ENCODE results near the gene MUC6. TPM values are rescaled to one million over a fixed set of nuclear protein-coding genes. Genes with fewer than 3 reads are reported as not detected.

The MUC6 gene
- total RNA-seq, 1 experiment from 2014 or later, result 0.07 TPM

- H3K4me3 ChIP-seq, result no peak overlapping the region
- no peak overlapping the region for H3K4me2 ChIP-seq
- H3F3A ChIP-seq (ENCODE audit: insufficient read depth, low read depth), result no peaks in the 10 kb centered on the region
- ChIA-PET POLR2A (ENCODE audit: unreplicated experiment) (no interaction called here), CTCF (no interaction called here)
- no peaks in the 10 kb centered on the region for H3K9me2 ChIP-seq (ENCODE audit: insufficient read depth)
- BruUV-seq (replicated peaks), result no TSS peak
- no peaks in the 10 kb centered on the region for H3K36me3 ChIP-seq (ENCODE audit: low read depth)
- no peaks in the 10 kb centered on the region for H4K20me1 ChIP-seq (ENCODE audit: insufficient read depth)
- H3K27me3 ChIP-seq (ENCODE audit: insufficient read depth, low read depth), result no peaks in the 10 kb centered on the region
- intact Hi-C loops (cut with micrococcal nuclease; ENCODE audit: unreplicated experiment), result no loop called here
- DNase-seq, result no peak
- H3K9me3 ChIP-seq (ENCODE audit: insufficient read depth, low read depth), result no peaks in the 10 kb centered on the region
- no peaks in the 10 kb centered on the region for H3K79me2 ChIP-seq (ENCODE audit: low read depth)
- no peak overlapping the region for H2AFZ ChIP-seq
- no peak overlapping the region for H3K27ac ChIP-seq
- no peak for TF ChIP-seq CTCF (conservative IDR thresholded peaks at IDR 0.05)
- TF ChIP-seq EZH2 (IDR thresholded peaks at IDR 0.05; ENCODE audit: low read depth), result no peak
- H3K4me1 ChIP-seq (replicated peaks; ENCODE audit: insufficient read depth), result no peaks in the 10 kb centered on the region
These were observed 48.3 kb upstream of the MUC6 start for GRCh38 chr11:1084561-1085439.

GRCh38 chr11:1083621-1084551 is 47.4 kb upstream of the MUC6 start:
- no peak for TF ChIP-seq CTCF (conservative IDR thresholded peaks at IDR 0.05)
- no peak for TF ChIP-seq EZH2 (IDR thresholded peaks at IDR 0.05; ENCODE audit: low read depth)
- Histone ChIP-seq H2AFZ (no peak overlapping the region), H4K20me1 (ENCODE audit: insufficient read depth) (no peaks in the 10 kb centered on the region), H3K36me3 (ENCODE audit: low read depth) (no peaks in the 10 kb centered on the region), H3K27ac (no peak overlapping the region), H3K4me3 (no peak overlapping the region), H3K4me1 (replicated peaks; ENCODE audit: insufficient read depth) (no peaks in the 10 kb centered on the region), H3K9me3 (ENCODE audit: insufficient read depth, low read depth) (no peaks in the 10 kb centered on the region), H3K79me2 (ENCODE audit: low read depth) (no peaks in the 10 kb centered on the region), H3F3A (ENCODE audit: insufficient read depth, low read depth) (no peaks in the 10 kb centered on the region), H3K27me3 (ENCODE audit: insufficient read depth, low read depth) (no peaks in the 10 kb centered on the region), H3K4me2 (no peak overlapping the region; the same call in 1 of the 2 replicates), H3K9me2 (ENCODE audit: insufficient read depth) (no peaks in the 10 kb centered on the region)
- CTCF ChIA-PET, result no interaction called here
- no TSS peak for BruUV-seq (replicated peaks)
- DNase-seq, result peak in 1 of 2 experiments; percentile 59
- POLR2A ChIA-PET (ENCODE audit: unreplicated experiment), result no interaction called here
- intact Hi-C loops (cut with micrococcal nuclease; ENCODE audit: unreplicated experiment), result no loop called here

DNA sequence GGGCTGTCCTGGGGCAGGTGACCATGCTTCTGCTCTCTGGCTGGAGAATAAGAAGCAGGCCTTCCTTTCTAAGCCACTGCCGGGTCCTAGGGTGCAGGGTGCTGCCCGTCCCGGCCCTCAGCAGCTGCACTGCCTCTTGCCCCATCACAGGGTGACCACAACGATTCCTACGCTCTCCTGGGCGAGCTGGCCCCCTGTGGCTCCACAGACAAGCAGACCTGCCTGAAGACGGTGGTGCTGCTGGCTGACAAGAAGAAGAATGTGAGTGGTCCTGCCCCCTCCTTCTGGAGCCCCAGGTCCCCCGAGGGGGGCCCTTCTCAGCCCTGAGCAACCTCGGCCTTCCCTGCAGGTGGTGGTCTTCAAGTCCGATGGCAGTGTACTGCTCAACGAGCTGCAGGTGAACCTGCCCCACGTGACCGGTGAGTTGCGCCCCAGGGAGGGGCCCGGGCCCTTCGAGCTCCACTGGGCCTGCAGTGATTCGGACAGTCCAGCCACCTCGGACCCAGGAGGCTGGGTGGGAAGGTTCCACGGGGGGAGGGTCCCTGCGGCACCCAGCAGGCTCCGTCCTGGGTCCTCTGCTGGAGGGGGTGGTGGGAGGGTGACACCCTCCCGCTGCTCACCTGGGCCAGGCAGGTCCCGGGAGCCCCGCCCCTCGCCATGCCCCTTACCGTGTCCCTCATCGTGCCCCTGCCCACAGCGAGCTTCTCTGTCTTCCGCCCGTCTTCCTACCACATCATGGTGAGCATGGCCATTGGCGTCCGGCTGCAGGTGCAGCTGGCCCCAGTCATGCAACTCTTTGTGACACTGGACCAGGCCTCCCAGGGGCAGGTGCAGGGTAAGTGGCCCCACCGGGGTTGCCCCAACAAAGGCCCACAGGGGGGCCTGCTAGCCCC is 46.5 kb upstream of the MUC6 start:
- Histone ChIP-seq H3K27ac (no peak overlapping the region), H3K4me3 (no peak overlapping the region), H3K9me3 (ENCODE audit: insufficient read depth, low read depth) (no peaks in the 10 kb centered on the region), H3F3A (ENCODE audit: insufficient read depth, low read depth) (no peaks in the 10 kb centered on the region), H4K20me1 (ENCODE audit: insufficient read depth) (no peaks in the 10 kb centered on the region), H3K27me3 (ENCODE audit: insufficient read depth, low read depth) (no peaks in the 10 kb centered on the region), H3K9me2 (ENCODE audit: insufficient read depth) (no peaks in the 10 kb centered on the region), H3K79me2 (ENCODE audit: low read depth) (no peaks in the 10 kb centered on the region), H3K4me1 (replicated peaks; ENCODE audit: insufficient read depth) (no peaks in the 10 kb centered on the region), H2AFZ (no peak overlapping the region), H3K36me3 (ENCODE audit: low read depth) (no peaks in the 10 kb centered on the region), H3K4me2 (no peak overlapping the region; the same call in 1 of the 2 replicates)
- BruUV-seq (replicated peaks), result no TSS peak
- ChIA-PET POLR2A (ENCODE audit: unreplicated experiment) (no interaction called here), CTCF (no interaction called here)
- TF ChIP-seq CTCF (conservative IDR thresholded peaks at IDR 0.05), result no peak
- DNase-seq, result no peak
- intact Hi-C loops (cut with micrococcal nuclease; ENCODE audit: unreplicated experiment), result no loop called here
